ENCODE data around the gene ANAPC10.

ANAPC10 gene

DNA sequence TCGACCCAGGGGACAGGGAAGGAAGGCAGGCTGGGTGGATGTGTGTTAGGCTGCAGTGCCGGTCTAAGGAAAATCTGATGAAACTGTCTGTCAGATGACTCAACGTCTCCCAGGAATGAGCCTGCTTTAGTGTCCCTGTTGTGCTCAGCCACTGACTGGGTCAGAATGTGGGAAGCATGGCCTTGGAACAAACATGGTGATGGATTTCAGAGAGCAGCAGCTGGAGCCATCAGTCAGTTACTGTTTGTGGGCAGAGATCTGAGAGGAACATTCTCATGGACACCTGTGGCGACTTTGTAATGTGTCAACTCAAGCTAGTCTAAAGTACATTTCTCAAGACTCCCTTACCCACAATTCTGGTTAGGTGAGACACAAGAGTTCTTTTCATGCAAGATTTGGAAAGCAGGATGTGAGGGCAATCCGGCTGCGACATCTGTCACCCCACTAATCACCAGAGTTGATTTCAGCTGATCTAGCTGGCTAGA lies 63.2 kb downstream of the ANAPC10 start:
- H3K9me3 ChIP-seq (replicated peaks; ENCODE audit: insufficient read depth, low read length) = no peaks in the 10 kb centered on the region
- no peaks in the 10 kb centered on the region for H3K9me2 ChIP-seq (replicated peaks; ENCODE audit: insufficient read depth, low read length)
- no peak overlapping the region for H3K9ac ChIP-seq (ENCODE audit: low read length)
- H3F3A ChIP-seq (ENCODE audit: insufficient read depth, low read length) = no peaks in the 10 kb centered on the region
- no peak for DNase-seq
- H3K79me2 ChIP-seq (ENCODE audit: low read length) = no peaks in the 10 kb centered on the region
- H3K27ac ChIP-seq (ENCODE audit: low read length) = no peak overlapping the region
- H4K20me1 ChIP-seq (ENCODE audit: insufficient read depth, low read length) = no peaks in the 10 kb centered on the region
- no peaks in the 10 kb centered on the region for H3K27me3 ChIP-seq (replicated peaks; ENCODE audit: insufficient read depth, low read length)
- no peaks in the 10 kb centered on the region for H3K36me3 ChIP-seq (replicated peaks; ENCODE audit: insufficient read depth, low read length)
- H3K4me3 ChIP-seq (ENCODE audit: low read length) = no peak overlapping the region
- H3K4me2 ChIP-seq (ENCODE audit: low read depth, low read length) = no peak overlapping the region
- TF ChIP-seq EZH2phosphoT487 (IDR thresholded peaks at IDR 0.05; ENCODE audit: low read length) (no peak), EZH2 (optimal IDR thresholded peaks at IDR 0.05; ENCODE audit: low read depth, low read length) (no peak)
- TF ChIP-seq, protein P1, sequence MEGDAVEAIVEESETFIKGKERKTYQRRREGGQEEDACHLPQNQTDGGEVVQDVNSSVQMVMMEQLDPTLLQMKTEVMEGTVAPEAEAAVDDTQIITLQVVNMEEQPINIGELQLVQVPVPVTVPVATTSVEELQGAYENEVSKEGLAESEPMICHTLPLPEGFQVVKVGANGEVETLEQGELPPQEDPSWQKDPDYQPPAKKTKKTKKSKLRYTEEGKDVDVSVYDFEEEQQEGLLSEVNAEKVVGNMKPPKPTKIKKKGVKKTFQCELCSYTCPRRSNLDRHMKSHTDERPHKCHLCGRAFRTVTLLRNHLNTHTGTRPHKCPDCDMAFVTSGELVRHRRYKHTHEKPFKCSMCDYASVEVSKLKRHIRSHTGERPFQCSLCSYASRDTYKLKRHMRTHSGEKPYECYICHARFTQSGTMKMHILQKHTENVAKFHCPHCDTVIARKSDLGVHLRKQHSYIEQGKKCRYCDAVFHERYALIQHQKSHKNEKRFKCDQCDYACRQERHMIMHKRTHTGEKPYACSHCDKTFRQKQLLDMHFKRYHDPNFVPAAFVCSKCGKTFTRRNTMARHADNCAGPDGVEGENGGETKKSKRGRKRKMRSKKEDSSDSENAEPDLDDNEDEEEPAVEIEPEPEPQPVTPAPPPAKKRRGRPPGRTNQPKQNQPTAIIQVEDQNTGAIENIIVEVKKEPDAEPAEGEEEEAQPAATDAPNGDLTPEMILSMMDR (IDR thresholded peaks at IDR 0.05; ENCODE audit: low read length) = no peak
- H2AFZ ChIP-seq (ENCODE audit: low read length) = no peak overlapping the region
- H3K4me1 ChIP-seq (ENCODE audit: low read length) = no peaks in the 10 kb centered on the region

DNA sequence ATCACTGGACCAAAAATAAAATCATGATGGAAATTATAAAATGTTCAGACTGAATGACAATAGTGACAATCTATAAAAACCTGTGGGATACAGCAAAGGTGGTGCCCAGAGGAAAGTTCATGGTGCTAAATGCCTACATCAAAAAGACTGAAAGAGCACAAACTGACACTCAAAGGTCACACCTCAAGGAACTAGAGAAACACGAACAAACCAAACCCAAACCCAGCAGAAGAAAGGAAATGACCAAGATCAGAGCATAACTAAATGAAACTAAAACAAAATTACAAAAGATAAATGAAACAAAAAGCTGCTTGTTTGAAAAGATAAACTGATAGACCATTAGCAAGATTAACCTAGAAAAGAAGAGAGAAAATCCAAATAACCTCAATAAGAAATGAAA lies 78.7 kb downstream of the ANAPC10 start:
- Histone ChIP-seq H3K4me1 (ENCODE audit: low read length) (peaks cover 6% of the 10 kb centered on the region; the same call in 1 of the 2 replicates), H3K9me3 (replicated peaks; ENCODE audit: insufficient read depth, low read length) (no peaks in the 10 kb centered on the region), H4K20me1 (ENCODE audit: insufficient read depth, low read length) (no peaks in the 10 kb centered on the region), H3K27me3 (replicated peaks; ENCODE audit: insufficient read depth, low read length) (no peaks in the 10 kb centered on the region), H3F3A (ENCODE audit: insufficient read depth, low read length) (peaks cover 8% of the 10 kb centered on the region; the same call in 1 of the 2 replicates), H3K4me2 (ENCODE audit: low read depth, low read length) (peak overlapping the region; percentile 38; the same call in 1 of the 2 replicates), H3K9me2 (replicated peaks; ENCODE audit: insufficient read depth, low read length) (no peaks in the 10 kb centered on the region), H3K9ac (ENCODE audit: low read length) (no peak overlapping the region; the same call in 1 of the 2 replicates), H2AFZ (ENCODE audit: low read length) (no peak overlapping the region), H3K4me3 (ENCODE audit: low read length) (0 out of 2 replicates have a peak overlapping the region, but pooled peaks have one; percentile 24), H3K79me2 (ENCODE audit: low read length) (peaks cover 19% of the 10 kb centered on the region), H3K36me3 (replicated peaks; ENCODE audit: insufficient read depth, low read length) (no peaks in the 10 kb centered on the region), H3K27ac (ENCODE audit: low read length) (peak overlapping the region; percentile 25; the same call in 1 of the 2 replicates)
- DNase-seq = peak; percentile 59
- TF ChIP-seq EZH2 (optimal IDR thresholded peaks at IDR 0.05; ENCODE audit: low read depth, low read length) = no peak
- TF ChIP-seq, protein P1 (IDR thresholded peaks at IDR 0.05; ENCODE audit: low read length) = no peak
- TF ChIP-seq EZH2phosphoT487 (IDR thresholded peaks at IDR 0.05; ENCODE audit: low read length) = no peak

DNA sequence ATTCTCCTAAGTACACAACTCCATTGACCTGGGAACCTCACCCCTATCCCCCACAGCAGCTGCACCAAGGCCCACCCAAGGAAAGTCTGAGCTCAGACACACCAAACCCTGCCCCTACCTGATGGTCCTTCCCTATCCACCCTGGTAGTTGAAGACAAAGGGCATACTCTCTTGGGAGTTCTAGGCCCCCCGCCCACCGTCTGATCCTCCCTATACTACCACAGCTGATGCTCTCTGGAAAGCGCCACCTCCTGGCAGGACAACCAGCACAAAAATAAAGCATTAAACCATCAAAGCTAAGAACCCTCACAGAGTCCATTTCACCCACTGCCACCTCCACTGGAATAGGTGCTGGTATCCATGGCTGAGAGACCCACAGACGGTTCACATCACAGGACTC lies 83.6 kb downstream of the ANAPC10 start:
- H3K36me3 ChIP-seq (replicated peaks; ENCODE audit: insufficient read depth, low read length) = no peaks in the 10 kb centered on the region
- no peak for DNase-seq
- peaks cover 6% of the 10 kb centered on the region; the same call in 1 of the 2 replicates for H3K4me1 ChIP-seq (ENCODE audit: low read length)
- H3K9ac ChIP-seq (ENCODE audit: low read length) = no peak overlapping the region
- no peaks in the 10 kb centered on the region for H3K27me3 ChIP-seq (replicated peaks; ENCODE audit: insufficient read depth, low read length)
- peaks cover 5% of the 10 kb centered on the region; the same call in 1 of the 2 replicates for H3F3A ChIP-seq (ENCODE audit: insufficient read depth, low read length)
- TF ChIP-seq, protein P1 (IDR thresholded peaks at IDR 0.05; ENCODE audit: low read length) = no peak
- TF ChIP-seq EZH2 (optimal IDR thresholded peaks at IDR 0.05; ENCODE audit: low read depth, low read length) (no peak), EZH2phosphoT487 (IDR thresholded peaks at IDR 0.05; ENCODE audit: low read length) (no peak)
- H3K4me2 ChIP-seq (ENCODE audit: low read depth, low read length) = no peak overlapping the region
- no peak overlapping the region for H2AFZ ChIP-seq (ENCODE audit: low read length)
- no peak overlapping the region for H3K4me3 ChIP-seq (ENCODE audit: low read length)
- H3K27ac ChIP-seq (ENCODE audit: low read length) = no peak overlapping the region
- H3K9me2 ChIP-seq (replicated peaks; ENCODE audit: insufficient read depth, low read length) = no peaks in the 10 kb centered on the region
- peaks cover 15% of the 10 kb centered on the region for H3K79me2 ChIP-seq (ENCODE audit: low read length)
- no peaks in the 10 kb centered on the region for H4K20me1 ChIP-seq (ENCODE audit: insufficient read depth, low read length)
- H3K9me3 ChIP-seq (replicated peaks; ENCODE audit: insufficient read depth, low read length) = no peaks in the 10 kb centered on the region
